GM18520 (cell line): ENCODE results near the gene MRPL12.
A peak's percentile ranks its signal among the peaks of the same experiment; 100 is the strongest.
"Not testable (repeated sequence)": the region's sequence is repeated elsewhere in the genome, so short reads cannot be mapped to it uniquely, and the experiment has no call there.

Source experiments
- ATAC-seq: cut with Tn5 transposase; IDR thresholded peaks from one replicate; pipeline ENCODE4 v1.9.1; 2021; ENCODE audit not compliant: unreplicated experiment

Gene MRPL12

DNA sequence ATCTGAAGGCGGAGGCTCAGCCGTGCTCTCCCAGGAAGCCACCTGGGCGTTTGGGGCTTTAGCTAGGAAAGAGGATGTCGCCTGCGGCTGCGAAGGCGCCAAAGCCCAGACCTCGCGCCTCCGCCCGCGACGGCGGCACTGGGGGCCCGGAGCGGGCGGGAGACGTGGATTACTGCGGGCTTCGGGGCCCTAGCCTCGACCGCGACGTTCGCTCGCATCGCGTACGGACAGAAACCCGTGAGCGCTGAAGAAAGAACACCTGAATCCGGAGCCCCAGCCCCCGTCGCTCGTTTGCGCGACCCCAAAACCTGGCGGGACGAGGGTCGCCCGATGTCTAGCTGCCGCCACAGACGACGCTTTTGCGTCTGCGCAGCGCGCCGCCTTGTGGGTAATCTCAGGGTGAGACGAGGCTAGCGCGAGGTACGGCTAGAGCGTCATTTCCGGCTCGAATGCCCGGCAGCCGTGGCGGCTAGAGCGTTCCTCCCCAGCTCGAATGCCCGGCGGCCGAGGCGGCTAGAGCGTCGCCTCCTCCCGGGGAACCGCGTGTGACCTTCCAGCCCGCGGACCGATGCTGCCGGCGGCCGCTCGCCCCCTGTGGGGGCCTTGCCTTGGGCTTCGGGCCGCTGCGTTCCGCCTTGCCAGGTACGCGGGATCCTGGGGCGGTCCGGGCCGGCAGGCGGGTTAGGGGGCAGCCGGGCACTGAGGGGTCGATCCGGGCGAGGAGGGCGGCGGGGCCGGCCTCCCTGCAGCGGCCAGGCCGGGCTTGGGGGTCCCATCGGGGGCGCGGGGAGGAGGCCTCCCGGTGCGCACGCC, at the start of gene MRPL12:
TSS of gene MRPL12 (plus strand) at position 434 of the 813 bp plus-strand sequence. CDS start at position 569, 135 bp downstream.
- peak; percentile 76 for ATAC-seq

DNA sequence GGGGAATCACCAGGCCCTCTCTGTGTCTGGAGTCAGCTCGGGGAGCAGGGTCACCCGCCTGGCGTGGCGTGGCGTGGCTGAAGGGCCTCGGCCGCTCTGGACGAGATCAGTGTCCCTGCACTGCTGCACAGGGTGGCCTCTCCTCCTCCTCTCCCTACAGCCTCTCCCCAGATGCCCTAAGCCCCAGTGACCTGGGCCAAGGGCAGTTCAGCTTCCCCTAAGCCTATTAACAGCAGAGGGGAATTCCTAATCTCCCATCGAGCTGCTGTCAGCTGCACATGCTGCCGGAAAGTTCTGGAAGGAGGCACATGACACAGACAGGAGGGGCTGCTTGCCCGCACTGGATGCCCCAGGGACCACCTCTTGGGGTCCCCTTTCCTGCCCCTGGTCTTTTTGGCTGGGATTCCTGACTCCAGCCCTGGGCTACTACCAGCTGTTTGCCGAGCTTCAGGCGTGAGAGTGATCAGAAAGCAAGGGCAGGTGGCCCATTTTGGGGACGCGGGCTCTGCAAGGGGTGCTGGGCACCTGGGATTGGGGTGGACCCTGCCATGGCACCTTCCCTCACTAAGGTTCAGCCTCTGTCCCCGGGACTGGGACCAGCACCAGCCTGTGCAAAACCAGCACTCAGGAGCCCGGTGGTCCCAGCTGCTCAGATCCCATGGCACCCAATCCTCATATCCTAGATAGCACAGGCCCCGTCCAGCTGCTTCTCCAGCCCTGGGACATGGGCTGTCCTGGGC, 47.6 kb upstream of the MRPL12 start:
- ATAC-seq: no peak

DNA sequence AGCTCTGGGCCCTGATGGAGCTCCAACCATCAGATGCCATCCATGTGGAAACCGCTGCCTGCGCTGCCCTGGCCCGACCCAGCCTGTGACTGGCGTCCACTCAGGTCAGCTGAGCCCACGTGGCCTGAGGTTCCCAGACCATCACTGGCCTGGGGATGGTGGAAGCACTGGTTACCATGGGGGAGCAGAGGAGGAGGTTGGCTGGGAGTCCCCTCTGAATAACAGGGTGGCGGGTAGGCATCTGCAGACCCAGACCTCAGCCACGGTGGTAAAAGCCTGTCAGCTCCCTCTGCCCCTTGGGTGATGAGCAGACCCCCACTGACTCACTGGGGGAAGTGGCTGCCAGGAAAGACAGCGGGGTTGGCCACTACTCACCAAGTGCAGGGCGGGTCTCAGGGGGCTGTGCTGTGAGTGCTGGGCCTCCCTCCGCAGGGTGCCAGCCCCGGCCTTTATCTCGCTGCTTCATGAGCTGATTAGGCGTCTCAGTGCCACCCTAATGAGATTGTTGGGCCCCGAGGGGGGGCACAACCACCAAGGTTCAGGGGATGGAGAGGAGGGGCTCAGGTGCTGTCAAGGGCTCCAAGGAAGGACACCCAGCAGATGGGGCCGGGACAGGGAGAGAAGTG, 46.9 kb upstream of the MRPL12 start, which contains the start of gene PDE6G:
TSS of gene PDE6G (minus strand) at position 425 of the 626 bp plus-strand sequence. CDS start 3,237 bp downstream, outside the sequence.
- ATAC-seq: no peak

DNA sequence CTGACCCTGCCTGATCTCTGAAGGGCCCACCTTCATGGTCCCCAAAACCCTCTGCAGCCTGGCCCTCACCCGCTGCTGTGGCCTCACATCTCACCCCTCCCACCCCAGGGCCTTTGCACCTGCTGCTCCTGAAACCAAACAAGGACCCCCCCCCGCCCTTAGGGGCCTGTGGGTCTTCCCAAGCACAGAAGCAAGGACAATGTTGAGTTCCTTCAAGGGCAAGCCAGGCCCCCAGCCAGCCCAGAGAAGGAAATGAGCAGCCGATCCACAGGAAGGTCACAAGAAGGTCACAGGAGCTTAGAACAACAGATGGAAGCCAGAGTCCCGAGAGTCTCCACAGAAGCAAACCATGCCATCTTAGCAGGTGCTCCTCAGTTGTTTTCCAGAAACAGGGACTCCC, 46.3 kb upstream of the MRPL12 start:
- no peak for ATAC-seq

DNA sequence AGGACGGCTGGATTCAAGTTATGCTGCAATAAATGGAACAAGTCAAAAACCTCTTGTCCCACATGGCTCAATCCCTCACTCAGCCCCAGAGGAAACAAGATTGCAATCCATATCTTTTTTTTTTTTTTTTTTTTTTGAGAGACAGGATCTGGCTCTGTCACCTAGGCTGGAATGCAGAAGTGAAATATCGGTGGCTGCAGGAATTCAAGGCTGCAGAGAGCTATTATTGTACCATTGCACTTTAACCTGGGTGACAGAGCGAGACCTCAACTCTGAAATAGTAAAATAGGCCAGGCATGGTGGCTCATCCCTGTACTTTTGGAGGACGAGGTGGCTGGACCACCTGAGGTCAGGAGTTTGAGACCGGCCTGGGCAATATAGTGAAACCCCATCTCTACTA, 44.1 kb upstream of the MRPL12 start:
- ATAC-seq: no peak

DNA sequence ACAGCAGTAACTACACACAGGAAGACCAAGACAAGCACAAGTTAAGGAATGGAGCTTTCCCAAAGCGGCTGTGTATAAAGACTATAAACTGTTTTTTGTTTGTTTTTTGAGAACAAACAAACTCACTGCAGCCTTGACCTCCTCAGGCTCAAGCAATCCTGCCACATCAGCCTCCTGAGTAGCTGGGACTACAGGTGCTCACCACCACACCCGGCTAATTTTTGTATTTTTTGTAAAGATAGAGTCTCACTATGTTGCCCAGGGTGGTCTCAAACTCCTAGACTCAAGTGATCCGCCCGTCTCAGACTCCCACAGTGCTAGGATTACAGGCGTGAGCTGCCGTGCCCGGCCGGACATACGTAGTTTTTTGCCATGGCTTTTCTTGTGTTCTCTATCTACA, 42.7 kb upstream of the MRPL12 start:
- no peak for ATAC-seq

DNA sequence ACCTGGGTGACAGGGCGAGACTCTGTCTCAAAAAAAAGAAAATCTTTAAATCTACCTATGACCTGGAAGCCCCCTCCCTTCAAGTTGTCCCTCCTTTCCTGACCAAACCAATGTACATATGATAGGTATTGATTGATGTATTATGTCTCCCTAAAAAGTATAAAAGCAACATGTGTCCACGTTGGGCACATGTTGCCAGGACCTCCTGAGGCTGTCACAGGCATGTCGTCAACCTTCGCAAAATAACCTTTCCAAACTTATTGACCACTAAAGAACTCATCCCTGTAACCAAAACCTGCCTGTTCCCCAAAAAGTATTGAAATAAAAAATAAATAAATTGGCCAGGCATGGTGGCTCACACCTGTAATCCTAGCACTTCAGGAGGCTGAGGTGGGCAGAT, 41.2 kb upstream of the MRPL12 start:
- no peak for ATAC-seq

DNA sequence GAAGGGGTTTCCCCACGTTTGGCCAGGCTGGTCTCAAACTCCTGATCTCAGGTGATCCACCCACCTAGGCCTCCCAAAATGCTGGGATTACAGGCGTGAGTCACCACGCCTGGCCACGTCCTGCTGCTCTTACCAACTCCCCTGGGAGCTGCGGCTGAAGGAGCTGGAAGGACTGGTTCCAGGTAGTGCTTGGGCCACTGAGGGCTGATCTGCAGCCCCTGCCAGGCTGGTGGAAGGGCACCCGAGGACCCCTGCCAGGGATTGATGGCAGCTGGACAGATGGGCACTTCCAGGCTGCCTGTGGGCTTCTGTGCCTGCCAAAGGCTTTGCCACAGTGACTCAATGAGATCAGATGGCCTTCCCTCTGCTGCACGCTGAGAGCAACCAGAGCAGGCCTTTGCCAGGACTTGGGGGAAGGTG, 39.1 kb upstream of the MRPL12 start:
- ATAC-seq: no peak

DNA sequence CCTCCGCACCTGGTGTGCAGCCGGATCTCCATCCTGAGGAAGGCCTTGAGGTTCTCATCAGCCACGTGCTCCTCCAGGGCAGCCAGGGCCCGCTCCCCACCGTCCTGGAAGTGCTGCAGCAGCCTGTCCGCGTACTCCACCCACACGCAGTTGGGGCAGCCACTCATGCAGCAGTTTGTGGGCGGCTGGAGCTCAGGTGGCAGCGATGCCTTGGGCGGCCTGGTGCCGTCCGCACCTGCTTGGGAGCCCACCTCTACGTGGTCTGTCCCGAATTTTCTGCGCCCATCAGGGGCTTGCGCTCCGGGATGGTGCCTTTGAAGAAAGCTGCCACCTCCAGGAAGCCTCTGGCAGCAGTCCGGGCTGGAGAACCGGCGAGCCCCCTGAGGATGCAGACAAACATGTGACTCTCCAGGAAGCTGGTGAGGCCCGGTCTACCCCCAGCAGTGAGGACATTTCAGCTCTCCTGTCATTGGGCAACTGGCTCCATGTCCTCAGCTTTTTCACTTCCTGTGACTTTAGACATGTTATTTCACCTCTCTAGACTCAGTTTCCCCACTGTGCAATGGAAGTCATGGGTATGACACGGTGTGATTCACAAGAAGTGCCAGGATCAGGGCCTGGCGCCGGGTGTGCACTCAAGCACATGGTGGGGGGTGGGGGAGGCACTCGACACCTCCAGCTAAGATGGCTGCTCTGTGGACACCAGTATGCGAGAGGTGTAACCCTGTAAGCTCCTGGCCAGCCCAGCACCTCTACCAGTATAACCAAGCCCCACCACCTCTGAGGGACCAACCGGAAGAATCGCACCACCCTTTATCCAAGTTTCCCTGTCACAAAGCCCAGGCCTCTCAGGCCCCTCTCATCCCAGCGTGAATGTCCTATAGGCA, 37.7 kb upstream of the MRPL12 start:
- no peak for ATAC-seq

DNA sequence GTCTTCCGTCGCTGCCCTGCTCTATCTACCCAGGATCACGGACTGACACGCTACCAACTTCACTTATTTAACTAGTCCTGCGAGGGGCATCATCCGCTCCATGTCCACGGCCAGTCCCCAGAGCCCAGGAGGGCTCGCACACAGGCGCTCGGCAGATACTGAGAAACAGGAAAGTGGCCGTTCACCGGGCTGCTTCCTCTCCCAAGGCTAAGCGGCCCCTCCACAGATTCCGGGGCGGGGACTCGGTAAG, 37.1 kb upstream of the MRPL12 start:
- peak; percentile 3 for ATAC-seq

DNA sequence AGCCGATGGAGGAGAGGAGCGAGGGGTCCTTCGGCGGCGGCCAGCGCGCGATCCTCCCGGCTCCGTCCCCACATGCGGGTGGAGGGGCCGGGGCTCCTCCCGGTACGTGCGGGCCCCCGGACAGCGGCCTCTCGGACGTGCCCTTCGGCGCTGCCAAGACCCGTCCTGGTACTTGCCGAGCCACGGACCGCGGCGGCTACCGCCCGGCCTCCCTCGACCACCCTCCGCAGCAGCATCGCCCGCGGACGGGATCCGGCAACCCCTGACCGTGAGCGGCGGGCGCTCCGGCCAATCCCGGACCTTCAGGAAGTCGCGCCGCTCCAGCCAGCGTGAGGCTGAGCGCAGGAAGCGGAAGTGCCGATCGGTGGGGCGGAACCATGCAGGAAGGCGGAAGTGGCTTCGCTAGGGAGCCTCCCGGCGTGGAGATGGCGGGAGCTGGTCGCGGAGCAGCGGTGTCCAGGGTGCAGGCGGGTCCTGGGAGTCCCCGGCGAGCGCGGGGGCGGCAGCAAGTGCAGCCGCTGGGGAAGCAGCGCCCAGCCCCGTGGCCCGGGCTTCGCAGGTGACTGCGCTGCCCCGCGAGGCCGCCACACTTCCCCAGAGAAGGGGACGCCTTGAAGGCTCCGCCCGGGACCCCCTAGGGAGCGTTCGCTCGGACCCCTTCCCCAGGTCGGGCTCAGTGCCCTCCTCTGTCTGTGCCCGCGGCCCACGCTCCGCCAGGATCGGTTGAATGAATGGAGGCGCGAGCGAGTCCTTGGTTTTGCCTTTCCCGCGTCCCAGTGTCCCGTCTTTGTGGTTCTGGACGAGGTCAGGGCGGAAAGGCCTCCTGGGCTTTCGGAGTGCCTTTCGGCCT, 36.6 kb upstream of the MRPL12 start, which contains the start of the genes CCDC137 and OXLD1:
TSS of gene CCDC137 (plus strand) at position 396 of the 850 bp plus-strand sequence. CDS start at position 426, 30 bp downstream.
TSS of gene OXLD1 (minus strand) at position 264 of the 850 bp plus-strand sequence. CDS start at position 236, 28 bp downstream.
- peak; percentile 86 for ATAC-seq

DNA sequence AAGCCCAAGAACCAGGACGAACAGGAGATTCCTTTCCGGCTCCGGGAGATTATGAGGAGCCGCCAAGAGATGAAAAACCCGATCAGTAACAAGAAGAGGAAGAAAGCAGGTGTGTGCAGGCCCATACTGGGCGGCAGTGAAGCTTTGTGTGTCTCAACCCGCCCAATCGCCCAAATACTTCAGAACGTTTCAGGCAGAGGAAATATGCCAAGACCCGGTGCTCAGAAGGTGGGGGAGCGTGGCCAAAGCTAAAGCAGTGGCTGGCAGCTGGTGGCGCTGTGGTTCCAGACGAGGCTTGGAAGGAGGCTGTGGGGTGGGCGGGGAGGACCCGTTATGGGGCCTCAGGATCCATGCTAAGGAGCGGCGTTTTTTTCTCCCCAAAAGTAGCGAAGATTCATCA, 35.4 kb upstream of the MRPL12 start:
- ATAC-seq: no peak

DNA sequence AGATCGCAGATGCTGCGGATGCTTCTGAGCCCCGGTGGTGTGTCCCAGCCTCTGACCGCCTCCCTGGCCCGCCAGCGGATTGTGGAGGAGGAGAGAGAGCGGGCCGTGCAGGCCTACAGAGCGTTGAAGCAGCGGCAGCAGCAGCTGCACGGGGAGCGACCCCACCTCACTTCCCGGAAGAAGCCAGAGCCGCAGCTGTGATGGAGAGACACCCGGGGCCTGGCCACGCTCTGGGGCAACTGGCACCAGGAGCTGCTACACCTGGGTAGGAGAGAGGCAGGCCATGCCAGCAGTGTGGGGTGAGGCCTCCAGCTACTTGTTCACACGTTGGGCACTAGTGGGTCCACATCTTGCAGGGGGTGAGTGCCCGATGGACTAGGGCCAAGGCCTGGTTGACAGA, 30.7 kb upstream of the MRPL12 start:
- ATAC-seq: no peak

DNA sequence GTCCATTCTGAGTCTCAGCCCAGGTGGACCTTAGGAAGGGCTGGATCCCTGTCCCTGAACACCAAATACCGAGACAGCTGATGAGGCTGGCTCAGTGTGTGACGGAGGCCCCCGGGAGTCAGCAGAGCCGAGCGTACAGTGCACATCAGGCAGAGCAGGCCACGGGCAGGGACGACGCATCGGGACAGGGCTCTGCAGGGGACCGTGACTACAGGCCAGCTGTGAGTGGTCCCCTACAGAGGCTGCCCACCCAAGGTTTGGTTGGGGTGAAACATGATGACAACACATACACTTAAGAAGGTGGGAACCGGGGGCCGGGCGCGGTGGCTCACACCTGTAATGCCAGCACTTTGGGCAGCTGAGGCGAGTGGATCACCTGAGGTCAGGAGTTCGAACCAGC, 30.2 kb upstream of the MRPL12 start:
- ATAC-seq: no peak

DNA sequence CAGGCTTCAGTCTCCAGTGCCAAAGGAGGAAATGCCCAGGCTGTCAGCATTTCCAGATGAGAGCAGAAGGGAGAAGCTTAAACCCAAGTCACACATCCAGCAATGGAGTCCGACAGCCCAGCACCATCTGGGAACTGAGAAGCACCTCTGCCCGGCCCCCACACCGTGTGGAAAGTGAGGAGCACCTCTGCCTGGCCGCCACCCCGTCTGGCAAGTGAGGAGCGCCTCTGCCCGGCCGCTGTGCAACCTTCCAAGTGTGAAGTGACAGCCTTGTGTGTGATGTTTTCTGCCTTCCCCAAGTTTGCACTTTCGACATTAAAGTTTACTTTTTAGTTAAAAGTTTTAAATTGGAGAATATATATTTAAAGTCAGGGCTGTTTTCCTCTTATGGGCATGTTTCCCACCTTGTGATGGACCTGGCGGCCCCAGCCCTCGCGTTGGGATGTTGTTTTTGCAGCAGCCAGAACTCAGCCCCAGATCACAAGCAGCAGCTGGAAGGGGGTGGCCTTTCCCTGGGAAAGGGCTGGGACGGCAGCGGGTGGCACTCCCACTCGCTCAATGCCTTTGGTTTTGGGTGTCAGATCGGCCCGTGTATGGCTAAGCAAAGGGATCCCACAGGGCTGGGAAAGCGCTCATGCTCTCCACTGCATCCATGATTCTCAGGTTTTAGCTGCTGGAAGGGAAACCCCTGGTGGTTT, 29.5 kb upstream of the MRPL12 start:
- no peak for ATAC-seq

DNA sequence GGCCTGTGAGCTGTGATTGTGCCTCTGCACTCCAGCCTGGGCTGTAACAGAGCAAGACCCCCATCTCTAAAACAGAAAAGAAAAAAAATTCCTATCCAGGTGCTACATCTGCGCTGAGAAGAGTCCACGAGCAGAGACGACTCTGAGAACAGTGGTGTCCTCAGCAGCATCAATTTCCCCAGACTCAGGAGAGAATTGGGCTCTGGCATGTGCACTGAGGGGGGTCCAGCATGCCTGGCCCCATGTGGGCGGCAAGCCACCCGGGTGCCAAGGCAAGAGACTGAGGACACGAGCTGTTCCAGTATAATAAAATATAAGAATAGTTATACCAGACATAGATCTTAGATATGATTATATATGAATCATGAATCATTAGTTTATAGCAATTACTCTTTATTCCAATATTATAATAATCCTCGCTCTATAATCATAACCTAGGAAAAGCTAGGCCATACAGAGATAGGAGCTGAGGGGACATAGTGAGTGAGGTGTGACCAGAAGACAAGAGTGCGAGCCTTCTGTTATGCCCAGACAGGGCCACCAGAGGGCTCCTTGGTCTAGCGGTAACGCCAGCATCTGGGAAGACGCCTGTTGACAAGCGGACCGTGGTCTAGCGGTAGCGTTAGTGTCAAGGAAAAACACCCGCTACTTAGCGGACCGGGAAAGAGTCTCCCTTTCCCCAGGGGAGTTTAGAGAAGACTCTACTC, 27.5 kb upstream of the MRPL12 start:
- not testable (repeated sequence) for ATAC-seq

DNA sequence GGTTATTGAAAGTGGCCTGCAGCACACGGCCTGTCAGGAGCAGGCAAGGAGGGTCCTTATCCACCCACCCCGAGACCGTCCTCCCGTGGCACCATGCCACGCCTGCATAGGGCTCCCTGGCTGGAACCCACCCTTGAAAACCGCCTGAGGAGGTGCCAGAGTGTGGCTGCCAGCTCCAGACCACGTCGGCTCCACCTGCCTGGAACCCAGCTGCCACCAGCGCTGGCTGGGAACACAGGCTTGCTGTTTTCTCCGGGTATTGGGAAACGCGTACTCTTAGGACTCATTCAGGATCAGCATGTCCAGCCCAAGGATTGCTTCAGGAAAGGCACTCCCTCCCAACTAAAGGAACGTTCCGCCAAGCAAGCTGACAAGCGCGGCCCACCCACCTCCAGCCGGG, 26.3 kb upstream of the MRPL12 start:
- no peak for ATAC-seq

DNA sequence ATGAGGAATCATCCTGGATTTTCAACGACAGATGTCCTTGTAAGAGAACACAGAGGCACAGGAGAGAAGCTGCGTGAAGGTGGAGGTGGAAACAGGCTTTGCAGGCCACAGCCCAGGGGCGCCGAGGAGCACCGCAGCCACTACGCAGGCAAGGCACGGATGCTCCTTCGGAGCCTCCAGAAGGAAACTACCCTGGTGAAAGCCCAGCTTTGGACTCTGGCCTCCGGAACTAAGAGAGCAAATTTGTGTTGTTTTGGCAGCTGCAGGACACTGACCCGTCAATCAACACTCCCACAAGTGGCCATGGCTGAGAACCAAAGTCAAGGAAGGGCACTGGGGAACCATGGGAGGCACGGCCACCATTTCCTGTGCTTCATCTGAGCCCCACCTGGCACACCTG, 23.0 kb upstream of the MRPL12 start:
- ATAC-seq: no peak

DNA sequence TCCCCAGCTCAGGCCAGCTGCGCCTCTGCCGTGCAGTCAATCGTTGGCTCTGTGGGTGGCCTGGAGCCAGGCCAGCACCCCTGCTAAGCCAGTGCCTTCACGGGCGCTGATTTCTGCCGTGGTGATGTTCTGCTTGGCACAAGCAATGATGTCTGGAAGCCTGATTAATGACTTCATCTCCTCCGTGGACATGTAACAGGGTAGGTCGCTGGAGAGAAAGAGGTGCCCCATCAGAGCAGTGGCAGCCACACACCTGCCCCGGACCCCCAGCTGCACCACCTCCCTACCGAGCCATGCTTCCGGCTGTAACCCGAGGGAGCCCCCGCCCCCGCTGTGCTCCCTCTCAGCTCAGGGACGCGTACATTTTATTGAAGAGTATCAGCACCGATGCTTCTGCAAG, 21.5 kb upstream of the MRPL12 start:
- no peak for ATAC-seq
